ENCODE results near the gene MKNK2. TPM values are rescaled to one million over a fixed set of nuclear protein-coding genes. Genes with fewer than 3 reads are reported as not detected.

Gene MKNK2
- total RNA-seq = 20.8 TPM

GRCh38 chr19:2050991-2051772 lies at the start of gene MKNK2:
Gene MKNK2, minus strand, starts transcription at chr19:2051244. Its CDS starts 393 bp downstream, at chr19:2050851.

GRCh38 chr19:2096480-2097202 lies 45.6 kb upstream of the MKNK2 start, which contains the start of gene IZUMO4:
Gene IZUMO4, plus strand, starts transcription at chr19:2096915. Its CDS starts 31 bp downstream, at chr19:2096946.

GRCh38 chr19:2096034-2096479 lies 45.0 kb upstream of the MKNK2 start, which contains the start of gene MOB3A:
Gene MOB3A, minus strand, starts transcription at chr19:2096326. Its CDS starts 17,766 bp downstream, at chr19:2078560.

GRCh38 chr19:2015608-2015950 lies 35.5 kb downstream of the MKNK2 start, which contains the start of gene BTBD2:
Gene BTBD2, minus strand, starts transcription at chr19:2015714. Its CDS starts 11 bp downstream, at chr19:2015703.

Small RNA genes lying within 50 kb of the gene (small RNA-seq; reads per million reads assigned to genes)
- not detected for gene AC007136.1

Other genes starting within 250 kb of the MKNK2 start
- gene ATP8B3, start 239.0 kb downstream of the MKNK2 start, total RNA-seq = 0.69 TPM
- 9.2 TPM for gene REXO1, start 202.8 kb downstream of the MKNK2 start, total RNA-seq
- 4.6 TPM for gene KLF16, start 187.7 kb downstream of the MKNK2 start, total RNA-seq
- 48.4 TPM for gene ABHD17A, start 165.7 kb downstream of the MKNK2 start, total RNA-seq
- 2.1 TPM for gene ADAT3, start 145.8 kb downstream of the MKNK2 start, total RNA-seq
- 16.1 TPM for gene SCAMP4, start 145.8 kb downstream of the MKNK2 start, total RNA-seq
- gene CSNK1G2, start 110.1 kb downstream of the MKNK2 start, total RNA-seq = 33.9 TPM
- 59.3 TPM for gene BTBD2, start 35.5 kb downstream of the MKNK2 start, total RNA-seq
- 15.5 TPM for gene MOB3A, start 45.1 kb upstream of the MKNK2 start, total RNA-seq
- gene IZUMO4, start 45.7 kb upstream of the MKNK2 start, total RNA-seq = 8.5 TPM
- gene AP3D1, start 100.3 kb upstream of the MKNK2 start, total RNA-seq = 78.4 TPM
- gene DOT1L, start 112.7 kb upstream of the MKNK2 start, total RNA-seq = 7.6 TPM
- gene PLEKHJ1, start 185.1 kb upstream of the MKNK2 start, total RNA-seq = 49.8 TPM
- gene SF3A2, start 185.6 kb upstream of the MKNK2 start, total RNA-seq = 26.1 TPM
- 1.8 TPM for gene AMH, start 198.1 kb upstream of the MKNK2 start, total RNA-seq
- gene JSRP1, start 205.2 kb upstream of the MKNK2 start, total RNA-seq = not detected
- gene PEAK3, start 230.9 kb upstream of the MKNK2 start, total RNA-seq = not detected

Data from diencephalon (tissue), 1 donor.